ENCODE data around the gene DPP3. TPM values are rescaled to one million over a fixed set of nuclear protein-coding genes. Genes with fewer than 3 reads are reported as not detected.

Gene DPP3
- total RNA-seq, 1 experiment from 2014 or later, result 93.3 TPM

DNA sequence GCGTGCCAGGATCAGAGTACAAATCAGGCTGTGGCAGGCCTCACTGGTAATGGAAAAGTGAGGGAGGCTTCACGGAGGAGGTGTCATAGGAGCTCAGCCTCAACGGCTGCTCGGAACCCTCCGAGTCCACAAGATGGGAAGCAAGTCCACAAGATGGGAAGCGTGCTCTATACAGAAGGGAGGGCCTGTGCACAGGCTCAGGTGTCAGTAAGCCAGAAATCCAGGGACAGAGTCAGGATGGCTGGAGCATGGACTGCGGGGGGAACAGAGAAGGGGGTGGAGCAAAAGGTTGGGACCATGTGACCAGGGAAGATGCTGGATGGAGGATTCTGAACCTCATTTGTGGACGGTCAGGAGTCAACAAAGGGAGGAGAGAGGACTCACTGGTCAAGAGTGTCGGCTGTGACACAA lies 3.4 kb upstream of the DPP3 start:
- H3K4me3 ChIP-seq (ENCODE audit: low read depth, low read length, poor library complexity, severe bottlenecking), result no peak overlapping the region
- H3K27me3 ChIP-seq (replicated peaks; ENCODE audit: insufficient read depth, low read depth, low read length, poor library complexity), result no peaks in the 10 kb centered on the region
- H3K36me3 ChIP-seq (ENCODE audit: insufficient read depth, low read length, poor library complexity, severe bottlenecking), result peaks cover 17% of the 10 kb centered on the region
- no peak overlapping the region for H3K27ac ChIP-seq (ENCODE audit: low read depth, low read length, poor library complexity, severe bottlenecking)
- no peaks in the 10 kb centered on the region for H3K9me3 ChIP-seq (ENCODE audit: low read depth, low read length, poor library complexity, severe bottlenecking)
- ChIA-PET CTCF (no interaction called here), POLR2A (ENCODE audit: low non-redundant PET) (interaction anchor here (0.5 kb wide), 1 partner anchor 10 kb away, joined by 8 read pairs; the partner anchor contains the start of gene PELI3)
- intact Hi-C loops (cut with micrococcal nuclease; ENCODE audit: unreplicated experiment), result no loop called here
- BruUV-seq (replicated peaks), result no TSS peak
- DNase-seq (ENCODE audit: low spot score), result no peak
- no peaks in the 10 kb centered on the region for H3K4me1 ChIP-seq (ENCODE audit: insufficient read depth, low read length, poor library complexity, severe bottlenecking)
- TF ChIP-seq EZH2 (IDR thresholded peaks at IDR 0.05; ENCODE audit: borderline replicate concordance, low read depth, low read length, poor library complexity, severe bottlenecking), result no peak
- TF ChIP-seq, protein P1, sequence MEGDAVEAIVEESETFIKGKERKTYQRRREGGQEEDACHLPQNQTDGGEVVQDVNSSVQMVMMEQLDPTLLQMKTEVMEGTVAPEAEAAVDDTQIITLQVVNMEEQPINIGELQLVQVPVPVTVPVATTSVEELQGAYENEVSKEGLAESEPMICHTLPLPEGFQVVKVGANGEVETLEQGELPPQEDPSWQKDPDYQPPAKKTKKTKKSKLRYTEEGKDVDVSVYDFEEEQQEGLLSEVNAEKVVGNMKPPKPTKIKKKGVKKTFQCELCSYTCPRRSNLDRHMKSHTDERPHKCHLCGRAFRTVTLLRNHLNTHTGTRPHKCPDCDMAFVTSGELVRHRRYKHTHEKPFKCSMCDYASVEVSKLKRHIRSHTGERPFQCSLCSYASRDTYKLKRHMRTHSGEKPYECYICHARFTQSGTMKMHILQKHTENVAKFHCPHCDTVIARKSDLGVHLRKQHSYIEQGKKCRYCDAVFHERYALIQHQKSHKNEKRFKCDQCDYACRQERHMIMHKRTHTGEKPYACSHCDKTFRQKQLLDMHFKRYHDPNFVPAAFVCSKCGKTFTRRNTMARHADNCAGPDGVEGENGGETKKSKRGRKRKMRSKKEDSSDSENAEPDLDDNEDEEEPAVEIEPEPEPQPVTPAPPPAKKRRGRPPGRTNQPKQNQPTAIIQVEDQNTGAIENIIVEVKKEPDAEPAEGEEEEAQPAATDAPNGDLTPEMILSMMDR (conservative IDR thresholded peaks at IDR 0.05; ENCODE audit: low read depth, low read length), result no peak

DNA sequence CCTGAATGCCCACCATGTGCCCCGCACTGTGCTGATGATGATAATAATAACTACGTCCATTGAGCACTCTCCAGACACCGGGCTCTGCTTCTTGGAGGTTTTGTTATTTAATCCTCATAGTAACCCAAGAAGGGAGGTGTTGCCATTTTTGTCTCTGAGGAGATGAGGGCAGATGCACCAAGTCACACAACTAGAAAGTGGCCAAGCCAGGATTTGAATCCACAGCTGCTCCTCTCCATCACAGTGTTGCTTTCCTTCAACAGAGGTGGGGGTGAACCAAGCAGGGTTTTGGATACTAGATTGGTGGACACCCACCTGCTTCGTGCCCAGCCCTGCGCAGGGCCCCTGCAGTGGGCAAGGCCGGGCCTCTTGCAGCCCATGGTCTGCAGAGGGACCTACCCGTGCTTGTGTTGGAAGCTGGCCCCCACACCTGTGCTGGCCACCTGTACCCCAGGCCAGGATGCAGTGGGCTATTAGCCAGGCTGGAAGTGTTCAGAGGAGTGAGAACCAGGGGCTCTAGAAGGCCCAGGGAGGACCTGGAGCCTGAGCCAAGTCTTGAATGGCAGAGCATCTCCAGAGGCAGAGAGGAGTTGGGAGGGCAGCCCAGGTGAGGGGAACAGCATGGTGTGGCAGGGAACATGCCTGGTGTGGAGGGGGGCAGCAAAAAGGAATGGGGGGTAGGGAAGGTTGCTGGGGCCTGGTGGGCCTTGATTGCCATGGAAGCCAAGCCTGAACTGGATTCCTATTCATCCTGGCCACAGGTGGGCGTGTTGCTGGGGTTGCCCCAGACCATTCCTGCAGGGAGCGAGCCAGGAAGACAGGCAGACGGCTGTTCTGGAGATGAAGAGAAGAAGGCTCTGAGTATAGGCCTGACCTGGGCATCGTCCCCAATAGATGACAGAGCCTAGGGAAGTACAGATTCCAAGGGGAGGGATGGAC lies 2.7 kb upstream of the DPP3 start:
- Histone ChIP-seq H3K4me3 (ENCODE audit: low read depth, low read length, poor library complexity, severe bottlenecking) (no peak overlapping the region), H3K27ac (ENCODE audit: low read depth, low read length, poor library complexity, severe bottlenecking) (no peak overlapping the region), H3K9me3 (ENCODE audit: low read depth, low read length, poor library complexity, severe bottlenecking) (no peaks in the 10 kb centered on the region), H3K27me3 (replicated peaks; ENCODE audit: insufficient read depth, low read depth, low read length, poor library complexity) (no peaks in the 10 kb centered on the region), H3K4me1 (ENCODE audit: insufficient read depth, low read length, poor library complexity, severe bottlenecking) (no peaks in the 10 kb centered on the region), H3K36me3 (ENCODE audit: insufficient read depth, low read length, poor library complexity, severe bottlenecking) (peaks cover 17% of the 10 kb centered on the region)
- no peak for DNase-seq (ENCODE audit: low spot score)
- TF ChIP-seq, protein P1 (conservative IDR thresholded peaks at IDR 0.05; ENCODE audit: low read depth, low read length), result no peak
- intact Hi-C loops (cut with micrococcal nuclease; ENCODE audit: unreplicated experiment), result no loop called here
- BruUV-seq (replicated peaks), result no TSS peak
- CTCF ChIA-PET, result no interaction called here
- POLR2A ChIA-PET (ENCODE audit: low non-redundant PET), result no interaction called here

DNA sequence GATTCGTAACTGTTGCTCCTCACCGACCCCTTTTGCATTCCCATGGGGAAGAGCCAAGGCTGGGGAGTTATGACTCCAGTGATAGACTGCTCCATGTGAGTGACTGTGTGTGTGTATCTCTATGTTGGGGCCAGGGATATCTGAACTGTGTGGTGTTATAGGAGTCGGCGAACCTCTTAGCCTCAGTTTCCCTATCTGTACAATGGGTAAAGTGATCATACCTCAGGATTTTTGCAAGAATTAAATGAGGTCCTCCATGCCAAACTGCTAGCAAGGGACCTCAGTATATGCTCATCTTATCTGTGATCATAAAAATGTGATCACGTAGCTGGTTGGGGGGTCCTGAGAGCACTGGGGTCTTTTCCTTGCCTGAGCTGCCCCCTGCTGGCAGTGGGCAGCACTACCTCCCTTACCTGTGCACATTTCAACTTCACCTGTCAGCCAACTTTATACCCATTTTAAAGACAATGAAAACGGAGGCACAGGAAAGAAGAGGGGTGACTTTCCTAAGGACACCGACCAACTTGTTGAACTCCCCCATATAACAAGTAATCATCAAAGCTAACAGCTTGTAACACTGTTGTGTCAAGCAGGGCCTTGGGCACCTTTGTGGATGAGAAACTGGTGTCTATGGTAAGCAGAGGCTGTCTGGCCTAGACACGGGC lies 1.4 kb upstream of the DPP3 start:
- TF ChIP-seq, protein P1 (conservative IDR thresholded peaks at IDR 0.05; ENCODE audit: low read depth, low read length), result peak; percentile 94
- TF ChIP-seq EZH2 (IDR thresholded peaks at IDR 0.05; ENCODE audit: borderline replicate concordance, low read depth, low read length, poor library complexity, severe bottlenecking), result no peak
- H3K27me3 ChIP-seq (replicated peaks; ENCODE audit: insufficient read depth, low read depth, low read length, poor library complexity), result no peaks in the 10 kb centered on the region
- intact Hi-C loops (cut with micrococcal nuclease; ENCODE audit: unreplicated experiment), result loop anchor here (1.0 kb wide), 1 partner anchor 71 kb away; no protein-coding TSS in a partner anchor
- ChIA-PET POLR2A (ENCODE audit: low non-redundant PET) (interaction anchor here (0.7 kb wide), 1 partner anchor 647 kb away, joined by 3 read pairs; no protein-coding TSS in a partner anchor), CTCF (interaction anchor here (0.8 to 1.5 kb wide), 6 partner anchors 12 to 200 kb away, joined by 3 to 12 read pairs (median 3); partner anchors contain the start of gene PELI3)
- no peaks in the 10 kb centered on the region for H3K4me1 ChIP-seq (ENCODE audit: insufficient read depth, low read length, poor library complexity, severe bottlenecking)
- peak overlapping the region; percentile 87 for H3K4me3 ChIP-seq (ENCODE audit: low read depth, low read length, poor library complexity, severe bottlenecking)
- H3K27ac ChIP-seq (ENCODE audit: low read depth, low read length, poor library complexity, severe bottlenecking), result peak overlapping the region; percentile 91
- H3K9me3 ChIP-seq (ENCODE audit: low read depth, low read length, poor library complexity, severe bottlenecking), result no peaks in the 10 kb centered on the region
- peaks cover 10% of the 10 kb centered on the region for H3K36me3 ChIP-seq (ENCODE audit: insufficient read depth, low read length, poor library complexity, severe bottlenecking)
- peak; percentile 47 for DNase-seq (ENCODE audit: low spot score)
- no TSS peak for BruUV-seq (replicated peaks)
